Measurements from ENCODE around the gene MBTPS2.
"Not testable (repeated sequence)": the region's sequence is repeated elsewhere in the genome, so short reads cannot be mapped to it uniquely, and the experiment has no call there.

The MBTPS2 gene

GRCh38 chrX:21863241-21863640 lies 23.8 kb downstream of the MBTPS2 start:
- no peak for DNase-seq

GRCh38 chrX:21865436-21865835 lies 26.0 kb downstream of the MBTPS2 start:
- DNase-seq = no peak

GRCh38 chrX:21870494-21870893 lies 31.1 kb downstream of the MBTPS2 start:
- no peak for DNase-seq

GRCh38 chrX:21873063-21873775 lies 33.8 kb downstream of the MBTPS2 start:
- DNase-seq = no peak

- DNase-seq = not testable (repeated sequence)
These were observed 34.8 kb downstream of the MBTPS2 start for GRCh38 chrX:21874182-21874581.

- no peak for DNase-seq
These were observed 35.6 kb downstream of the MBTPS2 start for GRCh38 chrX:21875013-21875412.

- no peak for DNase-seq
These were observed 42.6 kb downstream of the MBTPS2 start for GRCh38 chrX:21881881-21882574.

- DNase-seq = no peak
These were observed 43.8 kb downstream of the MBTPS2 start for GRCh38 chrX:21883258-21883657.

GRCh38 chrX:21885568-21885967 lies 46.2 kb downstream of the MBTPS2 start:
- DNase-seq = no peak

- DNase-seq = no peak
These were observed 65.9 kb downstream of the MBTPS2 start for GRCh38 chrX:21905313-21905712.

GRCh38 chrX:21905953-21906352 lies 66.5 kb downstream of the MBTPS2 start:
- DNase-seq = no peak

- no peak for DNase-seq
These were observed 67.8 kb downstream of the MBTPS2 start for GRCh38 chrX:21907260-21907659.

- DNase-seq = no peak
These were observed 72.1 kb downstream of the MBTPS2 start for GRCh38 chrX:21911481-21911880.

- no peak for DNase-seq
These were observed 72.8 kb downstream of the MBTPS2 start for GRCh38 chrX:21912220-21912619.

- no peak for DNase-seq
These were observed 73.6 kb downstream of the MBTPS2 start for GRCh38 chrX:21912989-21913388.

GRCh38 chrX:21926116-21926515 lies 86.7 kb downstream of the MBTPS2 start:
- no peak for DNase-seq

GRCh38 chrX:21926527-21927278 lies 87.3 kb downstream of the MBTPS2 start:
- no peak for DNase-seq

- DNase-seq = no peak
These were observed 89.8 kb downstream of the MBTPS2 start for GRCh38 chrX:21929209-21929608.

- no peak for DNase-seq
These were observed 91.6 kb downstream of the MBTPS2 start for GRCh38 chrX:21930986-21931385.

- DNase-seq = no peak
These were observed 93.0 kb downstream of the MBTPS2 start for GRCh38 chrX:21932292-21933002.

- no peak for DNase-seq
These were observed 93.7 kb downstream of the MBTPS2 start for GRCh38 chrX:21933077-21933476.

GRCh38 chrX:21934414-21934813 lies 95.0 kb downstream of the MBTPS2 start:
- DNase-seq = no peak

All from activated CD8-positive, alpha-beta memory T cell treated with anti-CD3 and anti-CD28 coated beads, Interleukin-2, amount 50 U/mL, for 48 hours (primary cell).